Keratinocyte (primary cell): ENCODE data around the gene STK17A.

ENCODE experiments used
- CTCF ChIP-seq, 3 experiments: IDR thresholded peaks in 1 of 3; conservative IDR thresholded peaks in 1 of 3; optimal IDR thresholded peaks in 1 of 3; 2 replicates in 2 of 3; 3 replicates in 1 of 3; pipeline versions ENCODE3 to v1.5.1; 2011; ENCODE audit warnings: low read length in 3 of 3, mild to moderate bottlenecking in 3 of 3, moderate library complexity in 2 of 3, control low read depth in 1 of 3, inconsistent platforms in 1 of 3; ENCODE audit not compliant: insufficient read depth in 2 of 3; ENCODE audit errors: extremely low read depth in 1 of 3
- EZH2 ChIP-seq: IDR thresholded peaks from one replicate; pipeline ENCODE4 v1.6.1; 2012; ENCODE audit warnings: inconsistent platforms, mild to moderate bottlenecking, low read length, moderate library complexity

GRCh38 chr7:43647339-43647672 is 64.4 kb downstream of the STK17A start:
- TF ChIP-seq EZH2 (no peak), CTCF (optimal IDR thresholded peaks at IDR 0.05 in 1 of 3, IDR thresholded peaks at IDR 0.05 in 1 of 3, conservative IDR thresholded peaks at IDR 0.05 in 1 of 3; ENCODE audit: extremely low read depth in 1 of 3, insufficient read depth in 2 of 3, low read length in 3 of 3) (no peak)
